Measurements from ENCODE around the gene ZFR.

DNA sequence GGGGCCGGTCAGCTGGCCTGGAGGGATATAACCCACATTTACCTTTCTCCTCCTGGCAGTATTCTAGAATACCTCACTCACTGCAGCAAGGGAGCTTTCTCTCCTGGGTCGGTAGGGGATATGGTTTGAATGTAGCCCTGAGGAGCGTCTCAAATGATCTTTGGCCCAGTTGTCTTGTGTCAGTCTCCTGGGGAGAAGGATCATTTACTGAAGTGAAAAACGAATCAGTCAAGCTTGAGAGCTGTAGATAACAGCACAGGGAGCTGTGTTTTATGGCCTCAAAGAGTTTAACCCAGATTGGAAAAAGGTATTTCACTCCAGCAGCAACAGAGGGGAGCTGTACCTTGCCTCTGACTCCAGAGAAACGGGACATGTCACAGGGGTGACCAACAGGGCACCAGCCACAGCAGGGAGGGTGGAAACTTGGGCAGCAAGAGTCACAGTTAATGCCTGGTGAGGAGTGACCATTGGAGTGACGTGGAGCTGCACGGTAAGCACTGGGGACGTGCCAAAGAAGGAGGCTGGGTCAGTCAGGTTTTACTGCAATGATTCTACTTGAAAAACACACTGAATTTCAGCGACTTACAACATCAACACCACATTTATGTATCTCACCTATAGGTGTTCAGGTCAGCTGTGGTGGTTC lies 29.8 kb upstream of the ZFR start:
- TF ChIP-seq, protein P1, sequence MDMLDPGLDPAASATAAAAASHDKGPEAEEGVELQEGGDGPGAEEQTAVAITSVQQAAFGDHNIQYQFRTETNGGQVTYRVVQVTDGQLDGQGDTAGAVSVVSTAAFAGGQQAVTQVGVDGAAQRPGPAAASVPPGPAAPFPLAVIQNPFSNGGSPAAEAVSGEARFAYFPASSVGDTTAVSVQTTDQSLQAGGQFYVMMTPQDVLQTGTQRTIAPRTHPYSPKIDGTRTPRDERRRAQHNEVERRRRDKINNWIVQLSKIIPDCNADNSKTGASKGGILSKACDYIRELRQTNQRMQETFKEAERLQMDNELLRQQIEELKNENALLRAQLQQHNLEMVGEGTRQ (IDR thresholded peaks at IDR 0.05; ENCODE audit: borderline replicate concordance, low read depth, low read length): no peak
- TF ChIP-seq, protein P2, sequence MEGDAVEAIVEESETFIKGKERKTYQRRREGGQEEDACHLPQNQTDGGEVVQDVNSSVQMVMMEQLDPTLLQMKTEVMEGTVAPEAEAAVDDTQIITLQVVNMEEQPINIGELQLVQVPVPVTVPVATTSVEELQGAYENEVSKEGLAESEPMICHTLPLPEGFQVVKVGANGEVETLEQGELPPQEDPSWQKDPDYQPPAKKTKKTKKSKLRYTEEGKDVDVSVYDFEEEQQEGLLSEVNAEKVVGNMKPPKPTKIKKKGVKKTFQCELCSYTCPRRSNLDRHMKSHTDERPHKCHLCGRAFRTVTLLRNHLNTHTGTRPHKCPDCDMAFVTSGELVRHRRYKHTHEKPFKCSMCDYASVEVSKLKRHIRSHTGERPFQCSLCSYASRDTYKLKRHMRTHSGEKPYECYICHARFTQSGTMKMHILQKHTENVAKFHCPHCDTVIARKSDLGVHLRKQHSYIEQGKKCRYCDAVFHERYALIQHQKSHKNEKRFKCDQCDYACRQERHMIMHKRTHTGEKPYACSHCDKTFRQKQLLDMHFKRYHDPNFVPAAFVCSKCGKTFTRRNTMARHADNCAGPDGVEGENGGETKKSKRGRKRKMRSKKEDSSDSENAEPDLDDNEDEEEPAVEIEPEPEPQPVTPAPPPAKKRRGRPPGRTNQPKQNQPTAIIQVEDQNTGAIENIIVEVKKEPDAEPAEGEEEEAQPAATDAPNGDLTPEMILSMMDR (IDR thresholded peaks at IDR 0.05): no peak
- TF ChIP-seq FOXJ3 (CRISPR knock-in tag; IDR thresholded peaks at IDR 0.05) (no peak), YY1 (IDR thresholded peaks at IDR 0.05; ENCODE audit: low read depth) (no peak), MXI1 (IDR thresholded peaks at IDR 0.05; ENCODE audit: low read depth, low read length) (no peak)
- TF ChIP-seq, protein P3, sequence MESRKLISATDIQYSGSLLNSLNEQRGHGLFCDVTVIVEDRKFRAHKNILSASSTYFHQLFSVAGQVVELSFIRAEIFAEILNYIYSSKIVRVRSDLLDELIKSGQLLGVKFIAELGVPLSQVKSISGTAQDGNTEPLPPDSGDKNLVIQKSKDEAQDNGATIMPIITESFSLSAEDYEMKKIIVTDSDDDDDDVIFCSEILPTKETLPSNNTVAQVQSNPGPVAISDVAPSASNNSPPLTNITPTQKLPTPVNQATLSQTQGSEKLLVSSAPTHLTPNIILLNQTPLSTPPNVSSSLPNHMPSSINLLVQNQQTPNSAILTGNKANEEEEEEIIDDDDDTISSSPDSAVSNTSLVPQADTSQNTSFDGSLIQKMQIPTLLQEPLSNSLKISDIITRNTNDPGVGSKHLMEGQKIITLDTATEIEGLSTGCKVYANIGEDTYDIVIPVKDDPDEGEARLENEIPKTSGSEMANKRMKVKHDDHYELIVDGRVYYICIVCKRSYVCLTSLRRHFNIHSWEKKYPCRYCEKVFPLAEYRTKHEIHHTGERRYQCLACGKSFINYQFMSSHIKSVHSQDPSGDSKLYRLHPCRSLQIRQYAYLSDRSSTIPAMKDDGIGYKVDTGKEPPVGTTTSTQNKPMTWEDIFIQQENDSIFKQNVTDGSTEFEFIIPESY (IDR thresholded peaks at IDR 0.05; ENCODE audit: borderline replicate concordance, low read depth): no peak
